ENCODE results near the gene GRAP2.
"Not testable (repeated sequence)": the region's sequence is repeated elsewhere in the genome, so short reads cannot be mapped to it uniquely, and the experiment has no call there.

Gene GRAP2

GRCh38 chr22:39939830-39940229, 38.9 kb downstream of the GRAP2 start:
- DNase-seq, result no peak
- Mint-ChIP-seq H3K4me3 (peak overlapping the region; percentile 37), H3K4me1 (ENCODE audit: low read depth) (peaks cover 95% of the 10 kb centered on the region), H3K36me3 (ENCODE audit: low read depth) (no peaks in the 10 kb centered on the region), H3K27ac (peak overlapping the region; percentile 92), H3K27me3 (no peaks in the 10 kb centered on the region), H3K9me3 (no peaks in the 10 kb centered on the region)

- Mint-ChIP-seq H3K4me3 (peak overlapping the region; percentile 40), H3K4me1 (ENCODE audit: low read depth) (peaks cover 95% of the 10 kb centered on the region), H3K27me3 (no peaks in the 10 kb centered on the region), H3K27ac (peak overlapping the region; percentile 92), H3K36me3 (ENCODE audit: low read depth) (no peaks in the 10 kb centered on the region), H3K9me3 (no peaks in the 10 kb centered on the region)
- DNase-seq, result peak; percentile 32
Measured at GRCh38 chr22:39940757-39941305, 39.9 kb downstream of the GRAP2 start.

GRCh38 chr22:39941601-39942000, 40.7 kb downstream of the GRAP2 start:
- H3K36me3 Mint-ChIP-seq (ENCODE audit: low read depth), result no peaks in the 10 kb centered on the region
- peaks cover 94% of the 10 kb centered on the region for H3K4me1 Mint-ChIP-seq (ENCODE audit: low read depth)
- DNase-seq, result no peak
- no peaks in the 10 kb centered on the region for H3K9me3 Mint-ChIP-seq
- no peak overlapping the region for H3K4me3 Mint-ChIP-seq
- H3K27me3 Mint-ChIP-seq, result no peaks in the 10 kb centered on the region
- peak overlapping the region; percentile 92 for H3K27ac Mint-ChIP-seq

- Mint-ChIP-seq H3K27me3 (no peaks in the 10 kb centered on the region), H3K27ac (peak overlapping the region; percentile 90), H3K9me3 (no peaks in the 10 kb centered on the region), H3K4me1 (ENCODE audit: low read depth) (peaks cover 94% of the 10 kb centered on the region), H3K36me3 (ENCODE audit: low read depth) (peaks cover 4% of the 10 kb centered on the region), H3K4me3 (peak overlapping the region; percentile 58)
- no peak for DNase-seq
Measured at GRCh38 chr22:39942439-39943230, 41.8 kb downstream of the GRAP2 start.

- H3K36me3 Mint-ChIP-seq (ENCODE audit: low read depth), result peaks cover 7% of the 10 kb centered on the region
- H3K27me3 Mint-ChIP-seq, result no peaks in the 10 kb centered on the region
- H3K27ac Mint-ChIP-seq, result peak overlapping the region; percentile 90
- peaks cover 94% of the 10 kb centered on the region for H3K4me1 Mint-ChIP-seq (ENCODE audit: low read depth)
- DNase-seq, result no peak
- H3K4me3 Mint-ChIP-seq, result peak overlapping the region; percentile 58
- no peaks in the 10 kb centered on the region for H3K9me3 Mint-ChIP-seq
Measured at GRCh38 chr22:39943337-39943736, 42.5 kb downstream of the GRAP2 start.

- peak overlapping the region; percentile 90 for H3K27ac Mint-ChIP-seq
- H3K4me3 Mint-ChIP-seq, result peak overlapping the region; percentile 58
- no peaks in the 10 kb centered on the region for H3K9me3 Mint-ChIP-seq
- DNase-seq, result no peak
- H3K4me1 Mint-ChIP-seq (ENCODE audit: low read depth), result peaks cover 94% of the 10 kb centered on the region
- H3K27me3 Mint-ChIP-seq, result no peaks in the 10 kb centered on the region
- peaks cover 15% of the 10 kb centered on the region for H3K36me3 Mint-ChIP-seq (ENCODE audit: low read depth)
Measured at GRCh38 chr22:39943953-39944872, 43.3 kb downstream of the GRAP2 start.

- H3K36me3 Mint-ChIP-seq (ENCODE audit: low read depth), result peaks cover 32% of the 10 kb centered on the region
- DNase-seq, result no peak
- no peaks in the 10 kb centered on the region for H3K9me3 Mint-ChIP-seq
- H3K4me3 Mint-ChIP-seq, result no peak overlapping the region
- H3K27ac Mint-ChIP-seq, result peak overlapping the region; percentile 49
- H3K4me1 Mint-ChIP-seq (ENCODE audit: low read depth), result peaks cover 98% of the 10 kb centered on the region
- H3K27me3 Mint-ChIP-seq, result no peaks in the 10 kb centered on the region
Measured at GRCh38 chr22:39946126-39946502, 45.2 kb downstream of the GRAP2 start.

GRCh38 chr22:39946503-39947219, 45.8 kb downstream of the GRAP2 start:
- H3K9me3 Mint-ChIP-seq, result no peaks in the 10 kb centered on the region
- no peak for DNase-seq
- H3K4me1 Mint-ChIP-seq (ENCODE audit: low read depth), result peaks cover 98% of the 10 kb centered on the region
- H3K36me3 Mint-ChIP-seq (ENCODE audit: low read depth), result peaks cover 37% of the 10 kb centered on the region
- peak overlapping the region; percentile 33 for H3K4me3 Mint-ChIP-seq
- no peaks in the 10 kb centered on the region for H3K27me3 Mint-ChIP-seq
- peak overlapping the region; percentile 87 for H3K27ac Mint-ChIP-seq

- Mint-ChIP-seq H3K27ac (peak overlapping the region; percentile 87), H3K27me3 (no peaks in the 10 kb centered on the region), H3K4me1 (ENCODE audit: low read depth) (peaks cover 98% of the 10 kb centered on the region), H3K4me3 (peak overlapping the region; percentile 33), H3K9me3 (no peaks in the 10 kb centered on the region), H3K36me3 (ENCODE audit: low read depth) (peaks cover 43% of the 10 kb centered on the region)
- no peak for DNase-seq
Measured at GRCh38 chr22:39947220-39948216, 46.6 kb downstream of the GRAP2 start.

- Mint-ChIP-seq H3K4me3 (no peak overlapping the region), H3K36me3 (ENCODE audit: low read depth) (peaks cover 65% of the 10 kb centered on the region), H3K27me3 (no peaks in the 10 kb centered on the region), H3K4me1 (ENCODE audit: low read depth) (peaks cover 97% of the 10 kb centered on the region), H3K27ac (peak overlapping the region; percentile 86), H3K9me3 (no peaks in the 10 kb centered on the region)
- DNase-seq, result no peak
Measured at GRCh38 chr22:39949964-39950737, 49.3 kb downstream of the GRAP2 start.

GRCh38 chr22:39951603-39952293, 50.9 kb downstream of the GRAP2 start:
- Mint-ChIP-seq H3K36me3 (ENCODE audit: low read depth) (peaks cover 79% of the 10 kb centered on the region), H3K27ac (peak overlapping the region; percentile 86), H3K4me1 (ENCODE audit: low read depth) (peaks cover 92% of the 10 kb centered on the region), H3K4me3 (peak overlapping the region; percentile 46)
- not testable (repeated sequence) for H3K9me3 Mint-ChIP-seq, H3K27me3 Mint-ChIP-seq, DNase-seq

GRCh38 chr22:39952347-39952746, 51.5 kb downstream of the GRAP2 start:
- DNase-seq, result no peak
- peak overlapping the region; percentile 86 for H3K27ac Mint-ChIP-seq
- peak overlapping the region; percentile 32 for H3K4me3 Mint-ChIP-seq
- H3K36me3 Mint-ChIP-seq (ENCODE audit: low read depth), result peaks cover 82% of the 10 kb centered on the region
- no peaks in the 10 kb centered on the region for H3K27me3 Mint-ChIP-seq
- peaks cover 92% of the 10 kb centered on the region for H3K4me1 Mint-ChIP-seq (ENCODE audit: low read depth)
- no peaks in the 10 kb centered on the region for H3K9me3 Mint-ChIP-seq

All from activated T-cell treated with anti-CD3 and anti-CD28 coated beads, Interleukin-2, amount 50 U/mL, for 24 hours (primary cell).